Measurements from ENCODE around the gene ZCCHC18.
A peak's percentile ranks its signal among the peaks of the same experiment; 100 is the strongest.

Gene ZCCHC18

DNA sequence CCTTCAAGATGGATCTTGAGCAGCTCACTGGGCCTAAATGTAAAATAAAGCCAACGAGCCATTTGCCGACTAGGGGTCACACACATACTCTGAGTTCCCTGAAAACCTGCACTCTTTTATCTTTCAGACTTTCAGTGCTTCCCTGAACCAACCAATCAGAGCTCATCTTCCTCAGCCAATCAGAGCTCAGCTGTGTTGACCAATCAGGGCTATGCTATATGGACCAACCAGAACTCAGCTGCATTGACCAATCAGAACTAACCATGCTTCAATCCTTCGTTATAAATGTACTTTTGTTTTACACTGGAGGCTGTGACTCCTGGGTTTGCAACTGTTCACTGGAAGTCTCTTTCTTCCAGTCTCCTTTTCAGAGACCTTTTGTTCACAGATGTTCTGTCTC, 25.2 kb downstream of the ZCCHC18 start (continued):
- TF ChIP-seq, protein P1, sequence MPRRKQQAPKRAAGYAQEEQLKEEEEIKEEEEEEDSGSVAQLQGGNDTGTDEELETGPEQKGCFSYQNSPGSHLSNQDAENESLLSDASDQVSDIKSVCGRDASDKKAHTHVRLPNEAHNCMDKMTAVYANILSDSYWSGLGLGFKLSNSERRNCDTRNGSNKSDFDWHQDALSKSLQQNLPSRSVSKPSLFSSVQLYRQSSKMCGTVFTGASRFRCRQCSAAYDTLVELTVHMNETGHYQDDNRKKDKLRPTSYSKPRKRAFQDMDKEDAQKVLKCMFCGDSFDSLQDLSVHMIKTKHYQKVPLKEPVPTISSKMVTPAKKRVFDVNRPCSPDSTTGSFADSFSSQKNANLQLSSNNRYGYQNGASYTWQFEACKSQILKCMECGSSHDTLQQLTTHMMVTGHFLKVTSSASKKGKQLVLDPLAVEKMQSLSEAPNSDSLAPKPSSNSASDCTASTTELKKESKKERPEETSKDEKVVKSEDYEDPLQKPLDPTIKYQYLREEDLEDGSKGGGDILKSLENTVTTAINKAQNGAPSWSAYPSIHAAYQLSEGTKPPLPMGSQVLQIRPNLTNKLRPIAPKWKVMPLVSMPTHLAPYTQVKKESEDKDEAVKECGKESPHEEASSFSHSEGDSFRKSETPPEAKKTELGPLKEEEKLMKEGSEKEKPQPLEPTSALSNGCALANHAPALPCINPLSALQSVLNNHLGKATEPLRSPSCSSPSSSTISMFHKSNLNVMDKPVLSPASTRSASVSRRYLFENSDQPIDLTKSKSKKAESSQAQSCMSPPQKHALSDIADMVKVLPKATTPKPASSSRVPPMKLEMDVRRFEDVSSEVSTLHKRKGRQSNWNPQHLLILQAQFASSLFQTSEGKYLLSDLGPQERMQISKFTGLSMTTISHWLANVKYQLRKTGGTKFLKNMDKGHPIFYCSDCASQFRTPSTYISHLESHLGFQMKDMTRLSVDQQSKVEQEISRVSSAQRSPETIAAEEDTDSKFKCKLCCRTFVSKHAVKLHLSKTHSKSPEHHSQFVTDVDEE (CRISPR knock-in tag; IDR thresholded peaks at IDR 0.05), result no peak
- TF ChIP-seq ZC3H10 (CRISPR knock-in tag; IDR thresholded peaks at IDR 0.05), result no peak

DNA sequence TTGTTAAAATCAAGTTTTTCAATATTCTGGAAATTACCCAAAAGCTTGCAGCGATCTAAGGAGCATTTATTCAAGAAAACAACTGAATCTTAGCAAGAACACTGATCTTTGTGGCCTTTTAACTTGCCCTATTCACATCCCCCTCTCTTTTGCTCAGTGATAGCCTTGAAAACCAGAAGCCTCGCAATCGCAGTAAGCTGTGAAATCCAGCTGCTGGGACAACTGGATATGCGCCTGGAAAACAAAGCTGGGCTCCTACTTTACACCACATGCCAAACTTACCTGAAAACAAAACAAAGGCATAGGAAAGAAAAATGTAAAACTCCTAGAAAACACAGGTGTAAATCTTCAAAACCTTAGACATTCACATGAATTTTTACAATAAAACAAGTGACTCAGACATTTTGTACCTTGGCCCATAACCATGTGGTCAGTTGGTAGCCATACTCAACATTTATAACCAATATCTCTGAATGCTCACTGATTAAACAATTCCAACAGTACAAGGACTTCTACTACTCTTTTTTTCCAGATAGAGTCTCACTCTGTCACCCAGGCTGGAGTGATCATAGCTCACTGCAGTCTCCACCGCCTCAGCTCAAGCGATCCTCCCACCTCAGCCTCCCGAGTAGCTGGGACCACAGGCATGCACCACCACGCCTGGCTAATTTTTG, 28.9 kb downstream of the ZCCHC18 start:
- no peak for ATAC-seq
- TF ChIP-seq SNAI2 (CRISPR knock-in tag; IDR thresholded peaks at IDR 0.05) (no peak), OSR1 (CRISPR knock-in tag; IDR thresholded peaks at IDR 0.05) (no peak), ARNTL (CRISPR knock-in tag; IDR thresholded peaks at IDR 0.05; ENCODE audit: borderline replicate concordance, low read depth) (no peak), ZFP30 (CRISPR knock-in tag; IDR thresholded peaks at IDR 0.05) (no peak), ZNF8 (CRISPR knock-in tag; IDR thresholded peaks at IDR 0.05) (no peak), ZC3H10 (CRISPR knock-in tag; IDR thresholded peaks at IDR 0.05) (no peak)

- no peak for TF ChIP-seq ZNF70 (CRISPR knock-in tag; IDR thresholded peaks at IDR 0.05)
- no peak for TF ChIP-seq ZC3H10 (CRISPR knock-in tag; IDR thresholded peaks at IDR 0.05)
- no peak for TF ChIP-seq CREB5 (CRISPR knock-in tag; IDR thresholded peaks at IDR 0.05; ENCODE audit: low read depth)
- no peak for TF ChIP-seq CSDC2 (CRISPR knock-in tag; IDR thresholded peaks at IDR 0.05)
- no peak for TF ChIP-seq RARB (CRISPR knock-in tag; IDR thresholded peaks at IDR 0.05)
- no peak for TF ChIP-seq SNAI2 (CRISPR knock-in tag; IDR thresholded peaks at IDR 0.05)
- TF ChIP-seq ARNTL (CRISPR knock-in tag; IDR thresholded peaks at IDR 0.05; ENCODE audit: borderline replicate concordance, low read depth), result no peak
- TF ChIP-seq TCF4 (CRISPR knock-in tag; IDR thresholded peaks at IDR 0.05; ENCODE audit: borderline replicate concordance), result no peak
- TF ChIP-seq ISL1 (CRISPR knock-in tag; IDR thresholded peaks at IDR 0.05), result no peak
- TF ChIP-seq PATZ1 (CRISPR knock-in tag; IDR thresholded peaks at IDR 0.05; ENCODE audit: borderline replicate concordance), result no peak
- no peak for TF ChIP-seq BACH2 (CRISPR knock-in tag; IDR thresholded peaks at IDR 0.05; ENCODE audit: borderline replicate concordance)
- ATAC-seq, result no peak
Measured at GRCh38 chrX:104151037-104151436, 38.7 kb downstream of the ZCCHC18 start.

DNA sequence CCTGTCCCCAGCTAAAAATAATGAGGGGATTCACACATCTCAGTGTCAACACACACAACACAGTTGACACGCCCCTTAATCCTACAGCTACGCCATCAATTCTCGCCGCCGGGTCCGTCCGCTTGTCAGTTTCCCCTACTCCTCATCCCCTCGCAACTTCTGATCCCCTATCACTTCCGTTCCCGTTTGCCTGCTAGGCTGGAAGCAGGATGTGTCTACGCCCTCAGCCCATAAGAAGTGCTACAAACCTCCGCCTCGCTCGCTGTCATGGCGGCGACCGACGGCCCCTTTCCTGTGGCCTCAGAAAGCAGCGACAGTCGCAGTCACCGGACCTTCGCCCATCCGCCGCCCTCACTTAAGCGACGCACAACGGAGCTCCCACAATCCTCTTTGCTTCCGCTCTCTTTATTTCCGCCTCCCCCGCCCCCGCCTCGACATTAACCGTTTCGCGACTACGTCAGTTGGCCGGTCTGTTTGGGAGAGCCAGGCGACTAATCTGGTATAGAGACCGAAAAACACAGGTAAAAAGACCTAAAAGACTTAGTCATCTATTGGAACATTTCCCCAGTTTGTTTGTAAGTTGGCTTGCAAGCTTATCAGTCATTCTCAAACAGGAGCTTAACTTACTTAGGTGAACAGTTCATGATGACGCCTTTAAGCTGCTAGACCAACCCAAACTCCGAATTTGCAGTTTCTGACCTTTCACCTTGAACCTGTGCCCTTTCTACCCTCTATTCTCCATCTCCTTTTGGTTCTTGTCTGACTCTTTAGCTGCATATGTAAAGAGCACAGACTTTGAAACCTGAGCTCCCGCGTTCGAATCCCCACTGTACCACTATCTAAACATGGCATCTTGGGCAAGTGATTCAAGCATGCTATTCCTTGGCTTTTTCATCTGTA, 44.6 kb downstream of the ZCCHC18 start, which contains the start of gene SLC25A53:
Gene SLC25A53 (minus strand): TSS at position 380 of the 900 bp plus-strand sequence. CDS start 51,752 bp downstream, outside the sequence.
- ATAC-seq, result peak; percentile 97
- no peak for TF ChIP-seq ESRRG (CRISPR knock-in tag; IDR thresholded peaks at IDR 0.05)
- TF ChIP-seq TOX (CRISPR knock-in tag; IDR thresholded peaks at IDR 0.05; ENCODE audit: borderline replicate concordance), result no peak
- TF ChIP-seq CSRNP3 (CRISPR knock-in tag; IDR thresholded peaks at IDR 0.05), result no peak
- TF ChIP-seq CREB5 (CRISPR knock-in tag; IDR thresholded peaks at IDR 0.05; ENCODE audit: low read depth), result no peak
- TF ChIP-seq SNAI2 (CRISPR knock-in tag; IDR thresholded peaks at IDR 0.05), result no peak
- no peak for TF ChIP-seq ZFP30 (CRISPR knock-in tag; IDR thresholded peaks at IDR 0.05)
- TF ChIP-seq PATZ1 (CRISPR knock-in tag; IDR thresholded peaks at IDR 0.05; ENCODE audit: borderline replicate concordance), result no peak
- no peak for TF ChIP-seq BACH2 (CRISPR knock-in tag; IDR thresholded peaks at IDR 0.05; ENCODE audit: borderline replicate concordance)
- TF ChIP-seq ZNF8 (CRISPR knock-in tag; IDR thresholded peaks at IDR 0.05), result no peak
- no peak for TF ChIP-seq ZNF70 (CRISPR knock-in tag; IDR thresholded peaks at IDR 0.05)
- TF ChIP-seq ZFP3 (CRISPR knock-in tag; IDR thresholded peaks at IDR 0.05), result no peak
- no peak for TF ChIP-seq CSDC2 (CRISPR knock-in tag; IDR thresholded peaks at IDR 0.05)
- no peak for TF ChIP-seq PPARA (CRISPR knock-in tag; IDR thresholded peaks at IDR 0.05; ENCODE audit: borderline replicate concordance)

Measured in SK-N-SH treated with all-trans-retinoic acid at 6 μM for 48 hours (cell line).